GM12873 (cell line): ENCODE results near the gene STX1B.

ENCODE experiments used
- CTCF ChIP-seq: IDR thresholded peaks from 2 replicates; pipeline ENCODE4 v1.5.1; 2012; ENCODE audit warnings: low read depth, mild to moderate bottlenecking, moderate library complexity, low read length, control low read depth; ENCODE audit not compliant: insufficient read depth; ENCODE audit errors: missing control alignments

STX1B gene

GRCh38 chr16:30956601-30957455, 53.6 kb downstream of the STX1B start:
- peak; percentile 34 for TF ChIP-seq CTCF

GRCh38 chr16:30954993-30955392, 55.4 kb downstream of the STX1B start:
- no peak for TF ChIP-seq CTCF

- TF ChIP-seq CTCF, result peak; percentile 82
Observed at GRCh38 chr16:30953511-30954124, 56.8 kb downstream of the STX1B start.

- no peak for TF ChIP-seq CTCF
Observed at GRCh38 chr16:30953111-30953510, 57.3 kb downstream of the STX1B start.

- TF ChIP-seq CTCF, result no peak
Observed at GRCh38 chr16:30951750-30952149, 58.7 kb downstream of the STX1B start.

- no peak for TF ChIP-seq CTCF
Observed at GRCh38 chr16:30951193-30951592, 59.2 kb downstream of the STX1B start.

GRCh38 chr16:30950516-30951065, 59.8 kb downstream of the STX1B start:
- TF ChIP-seq CTCF, result no peak
